Gastrocnemius medialis (tissue), 4 donors: Measurements from ENCODE around the gene CANX. TPM values are rescaled to one million over a fixed set of nuclear protein-coding genes. Genes with fewer than 3 reads are reported as not detected.

ENCODE experiments used
- ATAC-seq, 2 donors: fragments of 150-250 bp; one replicate each; pipeline ENCODE4 v1.9.1; 2016
- DNase-seq, 2 donors: peaks; one replicate each; pipeline ENCODE4 v3.0.0-alpha.2; 2019
- H3K27ac ChIP-seq, 4 donors: fragments of 200-600 bp; sonication (generic); 1 replicate in 1 of 4; 2 replicates in 3 of 4; pipeline ENCODE4 v1.5.1; 2016 to 2018; ENCODE audit warnings: mild to moderate bottlenecking in 2 of 4, moderate library complexity in 1 of 4
- H3K27me3 ChIP-seq, 3 donors: fragments of 200-600 bp; sonication (generic) in 2 of 3; 1 replicate in 1 of 3; 2 replicates in 2 of 3; pipeline versions ENCODE4 v1.5.1 to v1.6.0; 2016 to 2019; ENCODE audit warnings: mild to moderate bottlenecking in 1 of 3, moderate library complexity in 1 of 3
- H3K36me3 ChIP-seq, 2 donors: fragments of 200-600 bp; sonication (generic) in 1 of 2; one replicate each; pipeline ENCODE4 v1.5.1; 2017 to 2018
- H3K4me1 ChIP-seq, 2 donors: fragments of 200-600 bp; sonication (generic) in 1 of 2; one replicate each; pipeline ENCODE4 v1.5.1; 2016 to 2017; ENCODE audit warnings: mild to moderate bottlenecking in 2 of 2
- H3K4me3 ChIP-seq, 4 donors: fragments of 200-600 bp; sonication (generic) in 3 of 4; 1 replicate in 1 of 4; 2 replicates in 3 of 4; pipeline ENCODE4 v1.5.1; 2016 to 2019; ENCODE audit warnings: mild to moderate bottlenecking in 2 of 4
- H3K9me3 ChIP-seq, 3 donors: fragments of 200-600 bp; sonication (generic) in 2 of 3; 1 replicate in 1 of 3; 2 replicates in 2 of 3; pipeline ENCODE4 v1.5.1; 2016 to 2019
- POLR2A ChIP-seq, 2 donors: fragments of 450-650 bp; IDR thresholded peaks; one replicate each; pipeline ENCODE4 v1.6.1; 2017; ENCODE audit warnings: antibody characterized with exemption in 2 of 2, mild to moderate bottlenecking in 2 of 2, moderate library complexity in 2 of 2
- in situ Hi-C, 4 donors: fragments of 200-750 bp; cut with MboI; loops; one replicate each; pipeline versions ENCODE4 v1.15.0 to v1.8.0; 2017; ENCODE audit warnings: low sequenced_read_pairs in 4 of 4
- intact Hi-C: fragments of 100-400 bp; cut with DNase I; formaldehyde crosslinking; loops from one replicate; pipeline ENCODE4 v1.15.1; 2023; ENCODE audit warnings: low total_unique reads
- total RNA-seq, 4 donors: library from RNA; depleted of rRNA; stranded (reverse); fragments of >200 nt; gene quantifications; one replicate each; pipeline versions ENCODE4 v1.1.0 to v1.2.3, GENCODE V29; 2016
- TF ChIP-seq, protein P1 (sequence below), 5 experiments: fragments of 450-650 bp in 3 of 5; fragments of 200-600 bp in 2 of 5; sonication (generic) in 2 of 5; IDR thresholded peaks in 4 of 5; conservative IDR thresholded peaks in 1 of 5; 1 replicate in 4 of 5; 2 replicates in 1 of 5; pipeline ENCODE4 v1.5.1; 2016 to 2019; ENCODE audit warnings: antibody characterized with exemption in 5 of 5, mild to moderate bottlenecking in 3 of 5, moderate library complexity in 3 of 5

Gene CANX
- total RNA-seq, 4 donors from 2014 or later, result 141 to 306 (median 275) TPM

DNA sequence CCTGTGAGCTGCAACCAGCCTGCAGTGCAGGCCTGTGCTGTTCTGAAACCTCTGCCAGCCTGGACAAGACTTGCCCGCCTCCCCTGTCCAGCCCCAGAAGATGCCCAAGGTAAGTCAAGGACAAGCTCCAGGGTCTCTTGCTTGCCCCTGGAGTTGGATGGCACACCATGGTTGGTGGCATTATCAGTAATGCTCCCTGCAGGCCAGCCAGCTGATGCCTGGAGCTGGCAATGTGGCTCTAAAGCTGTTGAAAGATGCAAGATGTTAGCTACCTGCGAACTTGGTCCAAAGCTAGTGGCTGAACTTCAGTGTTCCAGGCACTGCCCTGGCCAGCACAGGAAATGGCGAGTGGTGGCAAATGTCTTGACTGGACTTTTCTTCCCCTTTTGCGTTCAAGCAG lies 81.1 kb downstream of the CANX start:
- in situ Hi-C loops, result no loop called here
- Histone ChIP-seq H3K9me3 (no peaks in the 10 kb centered on the region), H3K4me3 (no peak overlapping the region), H3K27me3 (no peaks in the 10 kb centered on the region), H3K36me3 (peaks cover 0 to 26% of the 10 kb centered on the region in 2 donors), H3K4me1 (no peaks in the 10 kb centered on the region), H3K27ac (no peak overlapping the region)
- intact Hi-C loops, result no loop called here
- no peak for ATAC-seq
- DNase-seq, result no peak
- no peak for TF ChIP-seq POLR2A (IDR thresholded peaks at IDR 0.05)
- TF ChIP-seq, protein P1, sequence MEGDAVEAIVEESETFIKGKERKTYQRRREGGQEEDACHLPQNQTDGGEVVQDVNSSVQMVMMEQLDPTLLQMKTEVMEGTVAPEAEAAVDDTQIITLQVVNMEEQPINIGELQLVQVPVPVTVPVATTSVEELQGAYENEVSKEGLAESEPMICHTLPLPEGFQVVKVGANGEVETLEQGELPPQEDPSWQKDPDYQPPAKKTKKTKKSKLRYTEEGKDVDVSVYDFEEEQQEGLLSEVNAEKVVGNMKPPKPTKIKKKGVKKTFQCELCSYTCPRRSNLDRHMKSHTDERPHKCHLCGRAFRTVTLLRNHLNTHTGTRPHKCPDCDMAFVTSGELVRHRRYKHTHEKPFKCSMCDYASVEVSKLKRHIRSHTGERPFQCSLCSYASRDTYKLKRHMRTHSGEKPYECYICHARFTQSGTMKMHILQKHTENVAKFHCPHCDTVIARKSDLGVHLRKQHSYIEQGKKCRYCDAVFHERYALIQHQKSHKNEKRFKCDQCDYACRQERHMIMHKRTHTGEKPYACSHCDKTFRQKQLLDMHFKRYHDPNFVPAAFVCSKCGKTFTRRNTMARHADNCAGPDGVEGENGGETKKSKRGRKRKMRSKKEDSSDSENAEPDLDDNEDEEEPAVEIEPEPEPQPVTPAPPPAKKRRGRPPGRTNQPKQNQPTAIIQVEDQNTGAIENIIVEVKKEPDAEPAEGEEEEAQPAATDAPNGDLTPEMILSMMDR (IDR thresholded peaks at IDR 0.05 in 4 of 5, conservative IDR thresholded peaks at IDR 0.05 in 1 of 5), result no peak

DNA sequence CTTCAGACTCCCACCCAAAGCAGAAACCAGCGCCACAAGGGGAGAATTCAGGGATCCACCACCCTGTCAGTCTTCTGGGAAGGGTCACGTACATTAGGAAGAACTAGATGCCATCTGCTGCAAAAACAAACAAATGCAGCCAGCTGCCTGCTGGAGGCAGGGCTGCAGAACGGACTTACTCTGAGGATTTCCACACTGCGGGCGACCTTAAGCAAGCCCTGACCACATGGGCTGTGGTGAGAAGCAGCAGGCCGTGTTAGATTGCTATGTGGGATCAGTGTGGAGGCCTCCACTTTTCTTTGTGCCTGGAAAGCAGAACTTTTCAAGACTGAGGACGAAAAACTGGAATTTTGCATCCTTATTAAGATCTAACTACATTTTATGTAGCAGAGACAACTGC lies 81.6 kb downstream of the CANX start:
- no peak for TF ChIP-seq POLR2A (IDR thresholded peaks at IDR 0.05)
- TF ChIP-seq, protein P1 (IDR thresholded peaks at IDR 0.05 in 4 of 5, conservative IDR thresholded peaks at IDR 0.05 in 1 of 5), result no peak
- DNase-seq (no peak), ATAC-seq (no peak)
- H3K36me3 ChIP-seq, result peaks cover 0 to 21% of the 10 kb centered on the region in 2 donors
- H3K4me1 ChIP-seq, result no peaks in the 10 kb centered on the region
- no peak overlapping the region for H3K4me3 ChIP-seq
- H3K27ac ChIP-seq, result no peak overlapping the region
- no peaks in the 10 kb centered on the region for H3K9me3 ChIP-seq
- intact Hi-C loops (no loop called here), in situ Hi-C loops (no loop called here)
- no peaks in the 10 kb centered on the region for H3K27me3 ChIP-seq

Other genes starting within 250 kb of the CANX start
- gene RUFY1, start 148.4 kb upstream of the CANX start, total RNA-seq, result 10 to 100 TPM; 19.6 to 36.3 (median 26.0) TPM
- 100 to 1,000 TPM in 3 of 4 donors, 10 to 100 TPM in 1; 72.4 to 209 (median 157) TPM for gene HNRNPH1, start 75.3 kb upstream of the CANX start, total RNA-seq
- not detected for gene CBY3, start 17.9 kb upstream of the CANX start, total RNA-seq
- gene MAML1, start 33.9 kb downstream of the CANX start, total RNA-seq, result 10 to 100 TPM; 14.4 to 16.3 (median 15.1) TPM
- 10 to 100 TPM in 1 of 4 donors, 1 to 10 TPM in 3; 1.7 to 12.6 (median 5.6) TPM for gene LTC4S, start 95.0 kb downstream of the CANX start, total RNA-seq
- gene MGAT4B, start 107.9 kb downstream of the CANX start, total RNA-seq, result 10 to 100 TPM; 28.3 to 86.0 (median 61.4) TPM
- gene SQSTM1, start 121.9 kb downstream of the CANX start, total RNA-seq, result 1,000 to 10,000 TPM; 1,080 to 1,340 (median 1,178) TPM
- gene MRNIP, start 159.8 kb downstream of the CANX start, total RNA-seq, result 10 to 100 TPM in 1 of 4 donors, 1 to 10 TPM in 3; 2.9 to 16.1 (median 8.3) TPM
- 10 to 100 TPM; 56.1 to 65.9 (median 62.7) TPM for gene TBC1D9B, start 208.9 kb downstream of the CANX start, total RNA-seq